AG04450 (cell line): ENCODE data around the gene KRT33B. TPM values are rescaled to one million over a fixed set of nuclear protein-coding genes. Genes with fewer than 3 reads are reported as not detected.

Source experiments
- CTCF ChIA-PET: fragments of 300-600, 350-600 bp; formaldehyde crosslinking; extraction: SDS; loops from one replicate; lab custom pipeline; 2022; ENCODE audit warnings: antibody characterized with exemption, inconsistent platforms; lab: Charles Lee
- POLR2A ChIA-PET: fragments of 350-600 bp; formaldehyde crosslinking; extraction: SDS; loops from one replicate; lab custom pipeline; 2021; ENCODE audit warnings: antibody characterized with exemption, inconsistent platforms; lab: Yijun Ruan, JAX
- DNase-seq: peaks from one replicate; pipeline ENCODE4 v3.0.0-alpha.2; 2011; ENCODE audit warnings: low read depth, low spot score
- H3K27ac ChIP-seq: one replicate; pipeline ENCODE4 v1.5.1; 2012; ENCODE audit warnings: low read depth, low read length, control low read depth
- H3K27me3 ChIP-seq: one replicate; pipeline ENCODE4 v1.6.0; 2012; ENCODE audit warnings: low read length; ENCODE audit not compliant: control insufficient read depth, insufficient read depth
- H3K4me3 ChIP-seq: 2 replicates; pipeline ENCODE4 v1.5.1; 2011; ENCODE audit warnings: mild to moderate bottlenecking, low read depth, low read length, control low read depth
- H3K9me3 ChIP-seq: 2 replicates; pipeline ENCODE4 v1.5.1; 2012; ENCODE audit warnings: low read length; ENCODE audit not compliant: control insufficient read depth, insufficient read depth
- polyA plus RNA-seq: library from polyadenylated mRNA; depleted of rRNA; stranded (reverse); fragments of >200 nt; gene quantifications from 2 replicates; pipeline ENCODE4 v1.2.3, GENCODE V29; 2011
- TF ChIP-seq, protein P1 (sequence below): IDR thresholded peaks from 2 replicates; pipeline ENCODE4 v1.5.1; 2011; ENCODE audit warnings: low read depth, low read length, control low read depth, inconsistent platforms

KRT33B gene
- polyA plus RNA-seq, 1 experiment = not detected

DNA sequence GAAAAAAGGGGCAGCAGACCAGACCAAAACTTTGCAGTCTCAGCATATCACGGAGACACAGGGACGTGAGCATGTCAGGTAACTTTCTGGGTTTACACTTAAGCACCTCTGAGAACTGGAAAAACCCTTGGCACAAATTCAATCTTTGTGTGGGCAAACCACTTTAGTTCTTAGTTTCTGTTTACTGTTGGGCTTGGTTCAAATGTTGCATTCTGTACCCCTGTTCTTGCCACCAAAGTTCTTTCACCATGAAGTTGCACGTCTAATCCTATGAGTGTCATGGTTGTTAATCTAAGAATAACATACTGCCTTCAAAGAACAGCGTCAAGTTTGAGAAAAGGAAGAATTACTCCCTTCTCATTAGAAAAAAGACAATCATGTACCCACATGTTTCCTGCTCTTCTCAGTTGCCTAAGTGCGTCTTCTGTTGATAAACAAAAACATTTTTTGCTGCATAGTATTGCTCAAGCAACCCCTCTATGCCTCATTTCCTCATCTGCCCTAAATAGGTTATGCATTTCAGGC is 30.6 kb downstream of the KRT33B start:
- Histone ChIP-seq H3K27me3 (no peaks in the 10 kb centered on the region), H3K9me3 (peaks cover 19% of the 10 kb centered on the region), H3K27ac (no peak overlapping the region), H3K4me3 (no peak overlapping the region)
- TF ChIP-seq, protein P1, sequence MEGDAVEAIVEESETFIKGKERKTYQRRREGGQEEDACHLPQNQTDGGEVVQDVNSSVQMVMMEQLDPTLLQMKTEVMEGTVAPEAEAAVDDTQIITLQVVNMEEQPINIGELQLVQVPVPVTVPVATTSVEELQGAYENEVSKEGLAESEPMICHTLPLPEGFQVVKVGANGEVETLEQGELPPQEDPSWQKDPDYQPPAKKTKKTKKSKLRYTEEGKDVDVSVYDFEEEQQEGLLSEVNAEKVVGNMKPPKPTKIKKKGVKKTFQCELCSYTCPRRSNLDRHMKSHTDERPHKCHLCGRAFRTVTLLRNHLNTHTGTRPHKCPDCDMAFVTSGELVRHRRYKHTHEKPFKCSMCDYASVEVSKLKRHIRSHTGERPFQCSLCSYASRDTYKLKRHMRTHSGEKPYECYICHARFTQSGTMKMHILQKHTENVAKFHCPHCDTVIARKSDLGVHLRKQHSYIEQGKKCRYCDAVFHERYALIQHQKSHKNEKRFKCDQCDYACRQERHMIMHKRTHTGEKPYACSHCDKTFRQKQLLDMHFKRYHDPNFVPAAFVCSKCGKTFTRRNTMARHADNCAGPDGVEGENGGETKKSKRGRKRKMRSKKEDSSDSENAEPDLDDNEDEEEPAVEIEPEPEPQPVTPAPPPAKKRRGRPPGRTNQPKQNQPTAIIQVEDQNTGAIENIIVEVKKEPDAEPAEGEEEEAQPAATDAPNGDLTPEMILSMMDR = no peak
- no peak for DNase-seq
- POLR2A ChIA-PET = no interaction called here
- CTCF ChIA-PET = interaction anchor here (1.5 to 1.7 kb wide), 2 partner anchors 9 to 17 kb away, joined by 4 to 9 read pairs; no protein-coding TSS in a partner anchor

DNA sequence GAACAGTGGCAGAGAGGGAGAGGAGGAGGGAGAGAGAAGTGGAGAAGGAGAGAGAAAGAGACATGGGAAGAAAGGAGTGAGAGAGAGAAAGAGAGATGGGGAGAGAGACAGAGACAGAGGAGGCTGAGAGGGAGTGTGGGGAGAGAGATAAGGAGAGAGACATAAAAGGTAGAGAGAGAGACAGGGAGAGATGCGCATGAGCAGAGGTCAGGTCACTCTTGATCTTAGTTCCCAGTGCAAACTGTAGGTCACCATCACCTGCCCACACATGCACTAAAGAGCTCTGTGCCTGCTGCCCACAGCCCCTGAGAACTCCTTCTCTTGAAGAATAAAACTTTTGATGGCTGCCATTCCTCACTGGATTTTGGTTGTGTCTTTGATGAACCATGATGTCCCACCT is 33.9 kb downstream of the KRT33B start:
- H3K27me3 ChIP-seq = no peaks in the 10 kb centered on the region
- POLR2A ChIA-PET = no interaction called here

DNA sequence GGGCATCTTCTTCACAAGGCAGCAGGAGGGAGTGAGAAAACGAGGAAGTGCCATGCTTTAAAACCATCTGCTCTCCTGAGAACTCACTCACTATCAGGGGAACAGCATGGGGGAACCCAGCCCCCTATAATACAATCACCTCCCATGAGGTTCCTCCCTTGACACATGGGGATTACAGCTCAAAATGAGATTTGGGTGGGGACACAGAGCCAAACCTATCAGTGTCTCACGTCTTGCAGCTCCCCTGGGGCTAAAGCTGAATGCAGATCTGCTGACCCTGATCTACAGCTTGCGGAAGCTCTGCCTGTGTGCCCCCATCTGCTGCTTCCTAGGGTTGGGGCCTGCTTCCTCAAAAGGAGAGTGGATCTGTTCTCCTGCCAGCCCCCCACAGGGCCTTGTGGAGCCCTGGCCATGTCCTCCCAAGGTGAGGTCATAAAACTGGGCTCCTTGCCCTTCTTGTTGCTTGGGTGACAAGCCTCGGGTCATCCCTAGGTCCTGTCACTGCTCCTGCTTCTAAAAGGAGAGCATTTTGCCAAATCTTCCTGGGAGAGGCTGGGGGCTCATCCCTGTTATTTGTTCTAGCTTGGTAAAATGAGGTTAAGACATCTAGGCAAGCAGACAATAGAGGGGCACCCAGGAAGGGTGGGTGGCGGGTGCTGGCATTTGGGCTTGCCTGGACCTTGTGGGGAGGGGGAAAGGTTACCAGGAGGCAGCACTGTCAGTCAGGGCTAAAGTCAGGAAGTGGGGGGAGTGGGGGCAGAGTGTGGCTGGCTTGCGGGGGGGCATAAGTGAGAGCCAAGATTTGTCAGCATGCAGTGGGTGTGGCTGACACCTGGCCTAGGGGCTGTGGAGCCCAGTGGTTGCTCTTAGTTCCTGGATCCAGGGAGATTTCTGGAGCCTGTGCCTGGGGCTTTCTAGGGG is 35.0 kb downstream of the KRT33B start:
- Histone ChIP-seq H3K27ac (no peak overlapping the region), H3K4me3 (no peak overlapping the region), H3K9me3 (no peaks in the 10 kb centered on the region; the same call in 1 of the 2 replicates), H3K27me3 (no peaks in the 10 kb centered on the region)
- POLR2A ChIA-PET = no interaction called here
- no peak for DNase-seq
- TF ChIP-seq, protein P1 = no peak
- CTCF ChIA-PET = interaction anchor here (2.2 kb wide), 1 partner anchor 13 kb away, joined by 10 read pairs; no protein-coding TSS in a partner anchor

More for the DNA sequence above, 33.9 kb downstream of the KRT33B start:
- no peak for DNase-seq
- Histone ChIP-seq H3K4me3 (no peak overlapping the region), H3K9me3 (no peaks in the 10 kb centered on the region; the same call in 1 of the 2 replicates), H3K27ac (no peak overlapping the region)
- CTCF ChIA-PET = no interaction called here
- TF ChIP-seq, protein P1 = no peak

GRCh38 chr17:41333836-41334235 is 35.8 kb downstream of the KRT33B start:
- no peak for DNase-seq
- no peaks in the 10 kb centered on the region; the same call in 1 of the 2 replicates for H3K9me3 ChIP-seq
- TF ChIP-seq, protein P1 = no peak
- H3K4me3 ChIP-seq = no peak overlapping the region
- POLR2A ChIA-PET = no interaction called here
- CTCF ChIA-PET = interaction anchor here (0.9 to 2.2 kb wide), 2 partner anchors 12 to 215 kb away, joined by 3 to 10 read pairs; no protein-coding TSS in a partner anchor
- H3K27me3 ChIP-seq = no peaks in the 10 kb centered on the region
- H3K27ac ChIP-seq = no peak overlapping the region
